Coronary artery (tissue), 2 donors: ENCODE measurements around the gene WDR82.

Experiments
- DNase-seq: peaks from one replicate; pipeline ENCODE4 v3.0.0-alpha.2; 2017; ENCODE audit warnings: low spot score
- H3K27ac ChIP-seq, 2 donors: fragments of 200-600 bp; sonication (generic); one replicate each; pipeline ENCODE4 v1.5.1; 2016 to 2019
- H3K4me3 ChIP-seq: fragments of 200-600 bp; sonication (generic); 2 replicates; pipeline ENCODE4 v1.5.1; 2016; ENCODE audit warnings: mild to moderate bottlenecking, moderate library complexity
- TF ChIP-seq, protein P1 (sequence below): fragments of 200-600 bp; sonication (generic); IDR thresholded peaks from one replicate; pipeline ENCODE4 v1.5.1; 2019; ENCODE audit warnings: antibody characterized with exemption

Gene WDR82

GRCh38 chr3:52240886-52241370 lies 37.5 kb downstream of the WDR82 start:
- Histone ChIP-seq H3K4me3 (no peak overlapping the region), H3K27ac (peak overlapping the region in 1 of 2 donors; percentile 97)
- DNase-seq = no peak
- TF ChIP-seq, protein P1, sequence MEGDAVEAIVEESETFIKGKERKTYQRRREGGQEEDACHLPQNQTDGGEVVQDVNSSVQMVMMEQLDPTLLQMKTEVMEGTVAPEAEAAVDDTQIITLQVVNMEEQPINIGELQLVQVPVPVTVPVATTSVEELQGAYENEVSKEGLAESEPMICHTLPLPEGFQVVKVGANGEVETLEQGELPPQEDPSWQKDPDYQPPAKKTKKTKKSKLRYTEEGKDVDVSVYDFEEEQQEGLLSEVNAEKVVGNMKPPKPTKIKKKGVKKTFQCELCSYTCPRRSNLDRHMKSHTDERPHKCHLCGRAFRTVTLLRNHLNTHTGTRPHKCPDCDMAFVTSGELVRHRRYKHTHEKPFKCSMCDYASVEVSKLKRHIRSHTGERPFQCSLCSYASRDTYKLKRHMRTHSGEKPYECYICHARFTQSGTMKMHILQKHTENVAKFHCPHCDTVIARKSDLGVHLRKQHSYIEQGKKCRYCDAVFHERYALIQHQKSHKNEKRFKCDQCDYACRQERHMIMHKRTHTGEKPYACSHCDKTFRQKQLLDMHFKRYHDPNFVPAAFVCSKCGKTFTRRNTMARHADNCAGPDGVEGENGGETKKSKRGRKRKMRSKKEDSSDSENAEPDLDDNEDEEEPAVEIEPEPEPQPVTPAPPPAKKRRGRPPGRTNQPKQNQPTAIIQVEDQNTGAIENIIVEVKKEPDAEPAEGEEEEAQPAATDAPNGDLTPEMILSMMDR = no peak

DNA sequence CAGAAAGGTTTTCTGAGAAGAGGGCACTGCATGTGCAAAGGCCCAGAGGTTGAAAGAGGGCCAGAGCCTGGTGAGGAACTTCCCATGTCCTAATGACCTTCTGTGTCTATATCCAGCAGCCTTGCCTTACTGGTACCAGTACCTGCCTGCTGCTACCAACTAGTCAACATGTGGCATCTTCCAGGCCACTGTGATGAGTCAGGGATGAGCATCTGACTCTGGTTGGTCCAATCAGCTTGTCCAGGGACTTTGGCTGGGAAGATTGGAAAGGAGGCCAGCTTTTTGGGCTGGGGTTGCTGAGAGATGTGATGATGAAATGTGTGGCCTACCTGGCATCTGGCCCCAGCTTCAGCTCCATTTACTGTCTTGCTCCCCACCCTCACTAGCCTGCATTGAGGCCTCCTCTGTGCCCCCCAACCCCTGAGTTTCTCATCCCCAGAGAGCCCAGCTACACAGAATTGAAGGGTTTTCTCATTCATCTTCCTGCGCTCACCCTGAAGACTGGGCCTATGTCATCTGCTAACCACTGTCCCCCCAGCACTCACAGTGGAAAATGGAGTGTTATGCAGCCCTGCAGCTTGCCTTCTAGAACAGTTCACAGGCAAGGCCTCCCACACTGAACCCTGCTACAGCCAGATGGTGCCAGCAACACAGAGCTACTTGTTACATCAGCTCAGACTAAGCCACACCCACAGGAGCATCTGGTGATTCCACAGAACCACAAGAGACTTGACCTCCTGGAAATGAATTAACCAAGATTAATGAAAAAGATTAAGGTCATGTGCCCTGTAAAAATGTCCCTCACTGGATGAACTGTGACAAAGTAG lies 38.2 kb downstream of the WDR82 start:
- DNase-seq = peak; percentile 87
- H3K4me3 ChIP-seq = peak overlapping the region; percentile 92
- H3K27ac ChIP-seq = peak overlapping the region in 1 of 2 donors; percentile 97
- TF ChIP-seq, protein P1 = no peak

GRCh38 chr3:52238761-52239701 lies 39.4 kb downstream of the WDR82 start, which contains the start of gene TWF2:
TSS of gene TWF2 (minus strand) at chr3:52239158. CDS start at chr3:52239016, 142 bp downstream.
- peak; percentile 80 for DNase-seq
- TF ChIP-seq, protein P1 = no peak
- Histone ChIP-seq H3K27ac (peak within 1 kb of the TSS; percentile 88 to 97), H3K4me3 (peak within 1 kb of the TSS; percentile 92)

- Histone ChIP-seq H3K27ac (peak overlapping the region; percentile 88 to 97), H3K4me3 (peak overlapping the region; percentile 92)
- DNase-seq = no peak
- TF ChIP-seq, protein P1 = no peak
These were observed 40.2 kb downstream of the WDR82 start for GRCh38 chr3:52238193-52238760.

DNA sequence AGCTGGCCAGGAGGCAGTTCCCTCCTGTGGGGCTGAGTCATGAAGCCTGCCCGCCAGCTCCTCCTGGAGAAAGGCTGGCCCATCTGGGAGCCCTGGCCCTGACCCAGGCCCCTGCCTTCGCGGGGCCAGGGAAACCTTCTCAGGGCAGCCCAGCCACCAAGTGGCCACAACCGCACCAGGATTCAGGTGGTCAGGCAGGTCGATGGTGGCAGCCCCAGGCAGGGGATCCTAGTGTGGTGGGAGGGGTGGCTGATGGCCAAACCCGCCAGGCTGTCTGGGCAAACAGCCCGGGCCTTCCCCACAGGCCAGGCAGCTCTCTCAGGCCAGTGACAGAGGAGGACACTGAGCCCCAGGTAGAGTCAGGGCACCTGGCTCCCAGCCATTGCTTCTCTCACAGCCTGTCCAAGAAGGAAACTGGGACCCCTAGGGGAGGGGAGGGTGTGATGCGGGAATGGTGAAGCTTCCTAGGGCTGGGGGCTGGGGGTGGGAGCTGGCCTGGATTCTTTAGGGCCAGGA lies 40.7 kb downstream of the WDR82 start:
- peak overlapping the region; percentile 92 for H3K4me3 ChIP-seq
- TF ChIP-seq, protein P1 = no peak
- peak overlapping the region; percentile 88 to 97 for H3K27ac ChIP-seq
- peak; percentile 89 for DNase-seq

DNA sequence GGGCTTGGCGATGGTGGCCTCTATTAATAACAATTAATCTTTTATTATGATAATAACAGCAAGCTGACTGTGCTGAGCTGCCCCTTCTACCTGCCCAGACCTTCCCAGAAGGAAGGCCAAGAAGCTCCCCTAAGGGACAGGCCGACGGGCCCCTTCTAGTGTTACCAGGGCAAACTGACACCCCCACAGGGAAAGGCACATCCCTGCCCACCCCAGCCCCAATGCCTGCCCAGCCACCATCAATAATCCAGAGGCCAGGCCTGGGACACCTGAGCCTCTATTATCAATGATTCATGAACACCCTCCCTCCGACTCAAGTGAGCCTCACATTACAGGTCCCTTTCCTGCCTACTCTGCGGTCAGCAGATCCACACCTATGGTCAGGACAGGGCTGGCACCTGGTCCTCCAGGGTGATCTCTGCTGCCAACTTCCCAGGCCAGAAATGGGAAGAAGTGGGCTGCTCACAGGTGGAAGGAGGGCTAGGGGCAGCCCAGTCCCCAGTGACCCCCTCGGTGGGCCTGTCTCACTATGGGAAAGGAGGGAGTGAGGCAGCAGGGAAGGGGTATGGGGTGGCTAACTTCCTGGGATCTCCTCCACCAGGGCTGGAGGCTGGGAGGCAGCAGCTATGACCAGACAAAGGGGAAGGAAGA lies 41.3 kb downstream of the WDR82 start:
- Histone ChIP-seq H3K27ac (peak overlapping the region; percentile 88 to 97), H3K4me3 (peak overlapping the region; percentile 92)
- TF ChIP-seq, protein P1 = no peak
- DNase-seq = no peak
